Stimulated activated CD4-positive, alpha-beta T cell treated with anti-CD3 and anti-CD28 coated beads, Interleukin-2, amount 100 ng/mL, for 24 hours (primary cell): Measurements from ENCODE around the gene BMF.

Experiments
- DNase-seq, 2 donors: peaks; one replicate each; pipeline ENCODE4 v3.0.0-alpha.2; 2020

Gene BMF

DNA sequence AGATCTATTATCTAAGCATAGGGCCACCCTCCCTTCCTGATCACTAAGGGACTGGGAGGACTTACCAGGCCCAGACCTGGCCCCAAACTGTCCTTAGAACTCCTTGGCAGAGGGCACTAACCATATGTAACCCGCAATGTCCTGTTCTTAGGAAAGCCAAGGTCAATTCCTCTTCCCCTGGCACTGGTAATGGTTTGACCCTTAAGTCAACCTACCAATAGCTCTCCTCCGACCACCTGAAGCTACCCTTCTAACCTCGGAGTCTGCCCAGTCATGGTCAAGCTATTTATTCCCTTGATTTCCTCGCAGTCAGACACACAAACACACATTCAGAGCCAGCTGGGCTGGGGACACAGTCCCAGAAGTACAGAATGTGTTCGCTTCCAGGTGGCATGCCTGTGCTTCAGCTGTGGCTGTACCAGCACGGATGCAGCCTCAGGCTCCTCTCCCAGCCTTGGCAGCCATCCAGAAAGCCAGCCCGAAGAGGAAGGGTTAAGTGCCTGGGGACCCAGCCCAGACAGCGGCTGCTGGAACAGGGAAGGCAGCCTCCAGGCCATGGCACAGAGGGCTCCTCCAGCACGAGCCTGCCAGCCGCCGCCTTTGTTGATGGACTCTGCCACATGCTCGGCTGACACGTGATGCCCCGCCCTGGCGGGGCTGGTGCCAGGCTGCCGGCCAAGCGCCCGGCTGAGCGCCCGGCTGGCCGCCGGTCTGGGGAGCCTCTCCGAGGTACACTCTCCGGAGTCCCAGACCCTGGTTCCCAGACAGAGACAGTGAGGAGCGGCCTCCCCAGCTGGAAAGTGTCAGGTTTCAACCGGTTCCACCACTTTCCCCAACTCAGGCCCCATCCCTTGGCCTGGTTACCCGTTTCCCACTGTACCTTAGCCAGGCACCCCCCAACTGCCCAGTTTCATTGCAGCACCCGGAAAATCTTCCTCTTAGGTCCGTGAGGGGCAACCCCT lies 5.5 kb downstream of the BMF start:
- DNase-seq: no peak

DNA sequence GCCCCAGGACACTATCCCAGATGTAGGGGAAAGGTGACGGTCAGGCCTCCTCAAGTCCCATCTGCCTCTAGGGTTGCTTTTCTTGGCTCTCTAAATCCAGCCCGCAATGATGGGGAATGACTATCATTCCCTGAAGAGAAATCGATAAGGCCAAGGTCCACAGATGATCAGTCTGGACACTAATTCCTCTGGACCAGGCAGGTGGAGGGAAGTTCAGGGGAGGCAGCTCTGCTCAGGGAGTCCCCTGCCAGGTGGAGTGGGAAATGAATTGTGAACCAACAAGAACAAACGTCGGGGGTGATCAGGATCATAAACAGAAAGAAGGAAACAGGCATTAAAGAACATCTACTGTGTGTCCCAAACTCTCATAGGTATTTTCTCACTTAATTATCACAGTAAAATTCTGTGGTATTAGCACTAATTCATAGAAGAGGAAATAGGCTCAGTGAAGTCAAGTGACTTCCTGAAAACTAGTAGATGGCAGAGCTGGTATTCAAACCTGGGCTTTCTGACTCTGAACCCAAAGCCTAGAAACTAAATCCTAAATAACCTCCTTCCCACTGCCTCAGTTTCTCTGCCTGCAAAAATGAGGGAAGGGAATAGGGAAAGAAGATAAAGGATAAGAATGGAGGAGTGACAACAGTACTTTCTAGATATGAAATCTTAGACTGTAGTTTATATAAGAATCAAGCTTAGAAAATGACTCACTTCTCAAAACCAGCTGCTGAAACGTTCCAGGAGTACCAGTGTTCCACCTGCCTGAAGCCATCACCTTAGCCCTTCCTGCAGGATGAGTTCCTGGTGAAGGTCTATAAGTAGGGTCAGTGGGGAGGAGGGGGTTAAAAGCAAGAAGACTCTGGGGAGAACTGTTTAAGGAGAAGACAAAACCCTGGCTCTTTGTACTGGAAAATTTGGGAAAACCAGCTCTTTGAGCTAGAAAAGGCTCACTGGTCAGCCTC lies 7.5 kb downstream of the BMF start:
- no peak for DNase-seq

DNA sequence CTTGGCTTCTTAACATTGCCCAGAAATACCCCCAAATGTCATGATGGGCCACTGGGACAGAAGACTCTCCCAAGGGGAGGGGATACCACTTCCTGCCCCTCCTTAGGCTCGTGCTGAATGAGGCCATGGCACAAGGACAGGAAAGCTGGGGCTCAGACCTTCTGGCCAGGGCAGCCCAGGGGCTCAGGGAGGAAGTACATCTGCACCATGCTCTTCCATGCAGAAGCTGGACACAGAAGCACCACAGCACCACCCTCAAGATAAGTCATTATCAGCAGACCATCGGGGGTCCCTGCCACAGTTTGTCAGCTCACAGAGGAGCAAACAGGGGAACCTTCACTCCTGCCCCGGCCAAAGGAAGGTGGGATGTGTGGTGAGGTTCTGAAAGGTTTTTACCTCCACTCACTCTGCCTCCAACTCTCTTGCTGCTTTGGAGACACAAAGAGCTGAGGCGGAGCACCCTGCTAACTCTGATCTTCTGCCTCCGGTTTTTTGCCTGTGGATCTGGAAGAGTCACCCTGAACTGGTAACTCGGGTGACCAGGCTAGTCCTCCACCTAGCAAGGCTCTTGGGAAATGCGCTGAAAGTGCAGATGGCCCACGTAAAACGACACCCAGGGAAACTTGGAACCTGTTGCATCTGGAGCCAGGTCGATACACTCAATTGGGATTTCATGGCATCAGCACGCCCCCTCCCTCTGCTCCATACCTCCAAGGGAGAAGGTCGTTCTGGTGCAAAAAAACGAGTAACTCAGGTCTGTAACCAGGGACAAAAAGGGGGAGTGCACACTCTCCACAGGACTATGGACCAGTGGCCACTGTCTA lies 8.3 kb downstream of the BMF start:
- no peak for DNase-seq

DNA sequence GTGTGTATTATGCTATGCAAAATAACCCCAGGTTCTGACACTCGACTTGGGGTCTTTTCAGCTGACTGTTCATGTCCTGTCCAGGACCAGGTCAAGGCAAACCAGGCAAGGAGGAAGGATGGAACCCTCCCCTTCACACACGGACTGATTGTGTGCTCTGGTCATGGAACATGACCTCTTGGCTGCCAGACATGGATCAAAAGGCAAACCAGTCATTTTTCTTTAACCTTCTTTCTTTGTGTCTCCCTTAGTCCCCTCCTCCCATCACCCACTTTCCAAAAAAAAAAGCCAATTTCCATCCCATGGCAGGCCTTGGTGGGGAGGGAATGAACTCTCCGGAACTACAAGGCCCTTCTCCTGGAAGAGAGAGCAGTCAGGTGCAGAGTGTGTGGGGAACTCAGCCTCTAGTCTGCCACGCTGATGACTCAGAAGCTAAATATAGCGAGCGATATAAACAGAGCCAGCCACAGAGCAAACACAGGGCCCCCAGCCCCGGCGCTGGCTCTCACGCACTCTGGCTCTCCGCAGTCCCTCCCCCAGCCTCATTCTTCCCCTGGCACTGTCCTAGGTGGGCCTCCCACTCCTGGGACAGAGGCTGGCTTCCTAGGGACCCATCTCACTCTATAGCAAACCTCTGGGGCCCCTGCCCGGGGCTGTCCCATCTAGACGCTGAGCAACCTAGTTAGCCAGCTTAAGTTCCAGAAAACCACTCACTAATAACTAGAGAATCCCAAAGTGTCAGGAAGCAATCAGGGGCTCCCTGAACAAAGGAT lies 10.0 kb downstream of the BMF start:
- DNase-seq: peak; percentile 75 to 79

DNA sequence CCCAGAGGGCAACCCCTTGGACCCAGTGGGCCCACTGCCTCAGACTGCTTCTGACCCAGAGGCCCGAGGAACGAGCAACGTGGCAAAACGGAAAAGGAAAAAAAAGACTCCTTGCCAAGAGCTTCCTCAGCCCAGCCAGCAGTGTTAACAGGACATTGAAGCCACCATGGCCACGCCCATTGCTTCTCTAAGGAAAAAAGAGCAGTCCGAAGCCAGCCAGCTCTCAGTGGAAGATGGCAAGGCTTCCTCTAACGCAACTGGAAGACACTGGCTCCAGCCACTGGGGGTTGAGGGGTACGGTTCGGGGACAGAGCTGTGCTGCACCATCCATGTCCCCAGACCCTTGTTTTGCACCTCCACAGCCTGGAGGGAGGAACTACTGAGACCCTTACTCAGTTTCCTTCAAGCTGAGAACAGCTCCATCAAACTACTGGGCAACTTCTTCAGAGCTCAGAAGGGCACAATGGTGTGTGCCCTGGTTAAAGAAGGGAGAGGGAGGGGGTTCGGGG lies 10.7 kb downstream of the BMF start:
- no peak for DNase-seq

DNA sequence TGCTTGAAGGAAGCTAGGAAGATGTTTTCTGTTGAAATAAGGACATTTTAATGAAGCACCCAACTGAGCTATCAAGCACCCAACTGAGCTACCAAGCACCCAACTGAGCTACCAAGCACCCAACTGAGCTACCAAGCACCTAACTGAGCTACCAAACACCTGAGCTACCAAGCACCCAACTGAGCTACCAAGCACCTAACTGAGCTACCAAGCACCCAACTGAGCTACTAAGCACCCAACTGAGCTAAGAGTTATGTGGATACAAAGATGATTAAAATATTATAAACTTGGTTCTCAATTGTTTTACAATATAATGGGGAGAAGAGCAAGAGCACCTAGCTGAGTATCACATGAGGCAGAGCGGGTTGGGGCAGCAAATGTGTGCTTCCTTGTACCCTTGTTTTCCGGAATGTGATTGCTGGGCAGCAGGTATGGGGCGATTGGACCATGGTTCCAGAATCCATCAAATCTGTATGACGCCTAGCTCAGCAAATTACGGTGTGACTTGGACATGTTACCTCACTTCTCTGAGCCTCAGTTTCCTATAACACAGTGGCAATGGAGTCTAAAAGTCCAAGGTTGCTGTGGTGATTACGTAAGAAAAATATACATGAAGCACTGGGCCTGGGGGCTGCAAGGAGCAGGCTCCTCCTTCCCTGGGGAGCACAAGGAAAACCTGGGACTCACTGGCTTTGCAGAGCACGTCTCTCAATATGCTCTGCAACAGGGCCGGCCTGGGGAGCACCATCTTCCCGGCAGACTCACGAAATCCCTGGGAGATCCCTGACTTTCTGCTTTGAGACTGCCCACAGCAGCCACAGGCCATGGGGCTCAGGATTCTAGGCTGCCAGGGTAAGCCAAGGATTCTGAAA lies 11.3 kb downstream of the BMF start:
- DNase-seq: no peak

DNA sequence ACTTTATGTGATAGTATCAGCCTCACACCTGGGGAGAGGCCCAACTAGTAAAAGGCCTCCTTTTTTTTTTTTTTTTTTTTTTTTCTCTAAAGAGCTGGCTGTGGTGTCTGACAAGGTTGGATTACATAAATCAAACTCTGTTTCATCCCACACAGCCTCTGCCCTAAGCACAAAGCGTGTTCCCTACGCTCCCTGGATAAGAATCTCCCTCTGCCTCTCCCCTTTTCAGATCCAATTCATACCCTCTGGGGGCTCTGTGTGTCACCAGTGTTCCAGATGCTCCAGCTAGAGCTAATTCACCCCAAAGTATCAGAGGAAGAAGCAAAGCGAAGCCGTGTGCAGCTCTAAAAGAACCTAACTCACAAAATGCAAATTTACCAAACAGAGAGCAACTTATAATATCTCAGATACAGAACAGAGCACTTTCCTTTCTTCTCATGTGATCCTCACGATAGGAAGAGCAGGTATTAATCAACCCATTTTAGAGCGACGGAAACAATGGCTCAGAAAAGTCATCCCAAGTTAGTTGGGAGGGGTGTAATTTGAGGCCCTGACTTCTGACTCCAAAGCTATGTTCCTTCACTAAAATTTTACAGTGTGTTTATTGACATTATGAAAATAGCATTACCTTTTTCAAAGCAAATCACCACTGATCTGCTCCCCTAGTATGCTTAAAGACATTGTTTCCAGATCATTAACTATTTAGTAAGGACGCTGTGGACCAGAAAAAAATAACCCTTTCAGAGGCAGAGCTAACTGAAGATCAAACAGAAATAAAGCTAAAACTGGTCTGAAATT lies 12.4 kb downstream of the BMF start:
- no peak for DNase-seq

DNA sequence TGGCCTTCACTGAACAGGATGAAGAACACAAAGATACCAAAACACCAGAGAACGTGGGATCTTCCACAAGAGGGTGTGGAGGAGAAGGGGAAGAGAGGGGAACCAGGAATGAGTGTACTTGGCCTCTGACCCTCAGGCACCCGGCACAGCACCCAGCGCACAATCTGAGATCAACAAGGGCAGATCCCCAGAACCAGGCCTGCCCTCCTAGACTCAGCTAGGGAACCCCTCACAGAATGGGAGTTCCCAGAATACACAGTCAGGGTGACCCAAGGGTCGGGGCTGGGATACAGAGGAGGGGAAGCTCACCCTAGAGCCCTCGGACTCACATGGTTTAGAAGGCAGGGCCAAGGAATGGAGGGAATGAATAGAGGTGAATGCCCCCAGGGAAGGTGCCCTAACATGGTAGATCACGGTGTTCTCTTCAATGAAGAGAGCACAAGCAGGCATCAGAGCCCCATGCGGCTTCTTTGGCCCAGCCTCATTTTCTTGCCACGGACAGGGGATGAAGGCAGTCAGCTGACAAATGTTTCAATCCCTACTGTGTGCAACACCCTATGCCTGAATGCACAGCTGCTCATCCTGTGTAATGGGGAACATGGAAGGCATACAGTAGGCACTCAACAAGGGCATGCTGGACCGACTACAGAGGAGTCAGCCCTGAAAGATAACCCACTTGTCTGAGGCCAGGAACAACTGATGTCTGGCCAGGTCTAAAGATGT lies 13.1 kb downstream of the BMF start:
- no peak for DNase-seq

DNA sequence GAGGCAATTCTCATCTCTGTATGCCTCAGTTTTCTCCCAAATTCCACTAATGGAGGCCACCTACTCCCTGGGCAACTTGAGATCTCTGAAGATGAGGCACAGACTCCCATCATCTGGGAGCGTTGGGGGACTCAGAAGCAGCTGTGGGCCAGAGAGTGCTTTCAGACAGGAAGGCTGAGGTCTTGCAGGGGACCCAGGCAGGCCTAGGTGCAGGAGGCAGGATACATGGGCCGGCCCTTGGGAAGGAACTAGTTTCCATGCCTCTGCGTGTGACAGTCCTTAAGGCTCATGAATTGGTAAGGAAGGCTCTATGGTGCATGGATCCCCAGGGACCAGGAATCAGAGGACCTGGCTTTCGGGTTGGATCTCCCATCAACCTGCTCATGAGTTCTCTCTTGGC lies 14.5 kb downstream of the BMF start:
- no peak for DNase-seq

DNA sequence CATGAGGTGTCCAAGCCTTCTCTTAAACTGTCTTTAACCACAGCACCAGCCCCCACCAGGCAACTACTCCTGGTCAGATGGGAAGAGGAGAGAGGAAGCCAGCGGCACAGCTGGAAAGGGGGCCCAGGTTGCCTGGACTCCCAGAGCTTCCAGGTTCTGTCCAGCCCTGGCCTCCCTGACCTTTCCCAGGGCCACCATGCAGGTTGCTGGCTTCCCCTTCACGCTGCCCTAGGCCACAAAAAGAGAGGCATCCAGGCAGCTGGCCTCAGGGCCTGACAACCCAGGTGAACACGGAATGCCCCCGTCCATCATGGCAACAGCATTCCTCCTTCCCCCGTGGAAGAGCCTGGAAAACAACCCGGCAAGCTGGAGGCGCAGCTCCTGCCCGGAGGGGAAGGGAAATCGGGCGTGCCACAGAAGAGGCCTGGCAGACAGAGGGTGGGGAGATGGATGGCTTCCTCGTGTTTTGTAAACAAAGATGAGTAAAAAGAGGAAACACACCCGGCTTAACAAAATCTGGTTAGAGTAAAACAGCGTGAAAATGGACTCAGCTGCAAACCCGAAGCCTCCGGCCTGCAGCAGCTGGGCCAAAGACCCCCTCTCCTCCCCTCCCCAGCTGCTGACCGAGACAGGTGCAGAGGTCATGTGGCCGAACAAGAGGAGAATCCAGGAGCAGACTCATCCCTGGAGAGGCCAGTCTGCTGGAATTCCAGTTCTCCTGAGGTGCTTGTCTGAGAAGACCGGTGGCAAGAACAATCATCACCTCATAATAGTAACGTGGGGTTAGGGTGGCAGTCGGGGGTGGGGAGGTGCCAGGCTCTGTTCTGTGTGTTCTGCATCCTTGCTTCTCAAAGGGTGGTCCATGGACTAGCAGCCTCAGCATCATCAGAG lies 15.5 kb downstream of the BMF start:
- no peak for DNase-seq

DNA sequence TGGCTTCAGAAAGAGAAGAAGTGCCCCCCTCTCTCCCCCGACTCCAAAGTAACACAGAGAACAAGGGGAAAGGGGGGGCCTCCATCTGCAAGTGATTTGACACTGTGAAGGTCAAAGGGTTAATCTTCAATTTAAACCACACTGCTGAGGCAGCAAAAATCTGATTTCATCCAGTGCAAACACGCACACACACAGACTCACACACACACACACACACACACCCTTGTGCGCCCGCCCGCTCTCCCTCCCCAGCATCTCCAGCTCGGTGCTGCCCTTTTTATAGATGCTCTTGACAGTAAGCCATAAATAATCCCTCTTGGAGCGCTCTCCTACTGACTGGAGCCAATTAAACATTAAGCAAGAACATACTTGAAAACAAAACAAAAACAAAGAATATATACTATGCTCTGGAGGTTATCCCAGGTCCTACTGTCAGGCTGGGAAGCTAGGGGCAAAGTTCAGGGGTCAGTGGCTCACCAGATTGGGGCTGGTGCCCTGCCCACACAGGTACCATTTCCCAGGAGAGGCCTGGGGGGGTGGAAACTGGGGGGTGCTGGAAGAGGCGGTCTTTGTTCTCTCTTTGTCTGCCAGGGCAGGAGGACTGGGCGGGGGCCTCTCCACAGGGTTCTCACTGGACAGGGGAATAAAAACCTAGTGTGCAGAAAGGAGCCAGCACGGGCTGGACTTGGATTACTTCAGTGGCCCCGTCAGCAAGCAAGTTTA lies 16.3 kb downstream of the BMF start:
- DNase-seq: no peak

DNA sequence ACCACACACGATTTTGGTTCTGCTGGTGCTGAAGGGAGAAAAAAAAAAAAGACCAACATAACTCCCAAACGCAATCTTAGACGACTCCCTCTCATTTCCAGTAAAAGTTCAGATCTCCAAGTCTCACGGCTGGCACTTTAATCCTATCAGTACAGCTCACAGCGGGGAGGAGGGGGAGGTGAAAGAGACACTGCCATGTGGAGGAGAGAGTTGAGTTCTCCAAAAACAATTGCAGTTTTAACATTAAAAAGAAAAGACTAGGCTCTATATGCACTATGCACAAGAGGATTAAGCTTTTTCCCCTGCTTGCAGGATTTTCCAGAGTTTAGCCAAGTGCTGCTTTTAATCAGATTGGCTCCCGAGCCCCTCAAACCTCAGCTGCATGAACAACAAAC lies 16.8 kb downstream of the BMF start:
- DNase-seq: no peak

DNA sequence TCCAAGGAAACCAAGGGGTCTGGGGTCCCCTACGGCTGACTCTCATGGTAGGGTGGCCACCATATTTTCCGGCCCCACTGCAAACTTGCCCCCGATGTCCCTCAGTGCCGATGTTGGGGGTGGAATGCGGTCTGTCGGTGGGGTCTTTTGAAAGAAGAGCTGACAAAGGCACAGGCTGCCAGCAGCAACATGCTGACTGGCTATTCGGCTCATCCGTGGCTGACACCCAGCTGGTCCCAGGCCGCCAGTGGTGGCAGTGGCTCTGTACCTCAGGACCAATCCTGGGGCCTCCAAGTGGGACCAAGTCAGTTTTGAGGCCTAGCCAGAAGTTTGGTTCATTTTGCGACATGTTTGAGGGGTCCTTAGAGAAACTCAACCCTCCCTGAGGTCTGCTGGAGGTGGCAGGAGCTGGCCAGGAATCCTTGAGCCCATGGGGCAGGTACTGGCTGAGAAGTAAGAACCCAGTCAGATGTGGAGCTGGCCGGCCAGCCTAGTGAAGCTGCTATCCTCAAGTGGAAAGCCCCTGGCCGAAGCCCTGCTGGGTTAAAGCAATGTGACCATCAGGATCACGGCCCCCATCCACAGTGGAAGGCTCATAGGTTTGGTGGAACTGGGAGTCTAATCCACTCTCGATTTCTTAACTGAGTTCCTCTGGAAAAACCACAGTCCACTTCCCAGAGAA lies 17.8 kb downstream of the BMF start:
- DNase-seq: no peak

DNA sequence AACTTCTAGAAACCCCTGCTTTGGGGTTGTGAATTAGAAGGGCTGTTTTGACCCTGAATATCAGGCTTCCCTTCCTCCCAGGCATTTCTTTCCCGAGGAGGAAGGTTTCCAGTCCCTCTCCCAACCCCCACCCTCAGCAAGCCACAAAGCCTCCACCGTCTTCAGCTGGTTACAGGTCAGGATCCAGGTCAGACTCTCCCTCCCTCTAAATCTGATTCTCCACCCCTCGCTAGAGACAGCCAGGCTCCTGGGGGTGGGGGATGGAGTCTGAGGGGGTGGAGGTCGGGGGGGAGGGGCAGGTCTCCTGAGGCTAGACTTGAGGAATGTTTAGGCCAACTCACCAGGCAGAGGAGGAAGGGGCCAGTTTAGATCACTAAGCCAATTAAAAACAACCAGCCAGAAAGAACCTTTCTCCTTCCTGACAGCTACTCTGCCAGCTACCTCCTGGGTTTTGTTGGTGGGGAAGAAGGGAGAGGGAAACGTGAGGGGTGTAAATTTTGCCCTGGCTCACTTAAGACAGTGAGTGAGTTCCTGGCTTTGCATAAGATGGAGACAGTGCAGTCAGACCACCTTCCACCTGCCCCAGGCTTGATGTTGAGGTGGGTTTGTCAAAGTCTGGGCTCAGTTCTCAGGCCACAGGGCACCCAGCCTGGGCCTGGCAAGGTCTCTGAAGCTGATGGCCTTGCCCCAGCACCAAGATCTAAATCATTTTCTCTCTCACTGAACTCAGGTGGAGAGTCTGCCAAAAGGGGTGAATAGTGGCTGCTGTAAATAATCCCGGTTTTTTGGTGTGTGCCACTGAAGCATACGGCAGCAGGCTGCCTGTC lies 19.5 kb downstream of the BMF start:
- DNase-seq: no peak

DNA sequence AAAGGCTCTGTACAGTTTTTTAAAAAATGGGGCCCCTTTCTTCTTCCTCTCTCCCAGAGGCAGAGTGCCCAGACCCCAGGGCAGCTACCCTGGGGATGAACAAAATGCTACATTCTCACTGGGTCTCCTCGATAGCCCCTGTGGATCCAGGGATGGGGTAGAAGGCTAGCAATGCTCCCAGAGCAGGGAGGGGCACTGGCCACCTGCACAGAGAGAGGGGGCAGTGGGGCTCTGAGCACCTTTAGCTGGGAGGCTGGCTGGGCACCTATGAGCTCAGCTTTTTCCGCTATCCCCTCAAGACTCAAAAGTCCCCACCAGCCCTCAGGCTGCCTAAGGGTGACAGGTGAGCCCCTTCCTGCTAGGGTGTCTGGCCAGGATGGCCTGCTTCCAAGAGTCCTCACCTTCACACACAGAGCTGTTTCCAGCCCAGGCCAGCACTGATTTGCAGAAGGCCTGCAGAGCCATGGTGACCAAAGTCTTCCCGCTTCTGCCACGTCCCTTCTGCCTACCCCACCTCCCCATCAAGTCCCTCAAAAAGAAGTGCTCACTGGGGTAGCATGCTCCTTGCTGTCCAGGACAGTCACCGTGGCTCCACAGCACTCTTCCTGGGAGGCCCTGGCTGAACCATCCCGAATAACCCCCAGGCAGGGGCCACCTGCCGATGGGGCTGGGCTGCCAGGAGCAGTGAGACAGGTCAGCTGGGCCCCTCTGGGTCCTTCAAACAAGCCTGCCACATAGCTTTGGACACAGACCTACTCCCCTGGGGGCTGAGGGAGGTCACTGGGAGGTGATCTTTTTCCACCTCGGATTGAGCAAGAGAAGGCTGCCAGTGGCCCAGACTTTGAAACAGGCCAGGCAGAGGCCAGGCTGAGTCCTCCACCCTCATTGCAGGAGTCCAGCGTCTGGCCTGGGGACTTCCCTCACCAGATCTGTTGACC lies 20.4 kb downstream of the BMF start:
- DNase-seq: no peak
